Activated B cell treated with CpG ODN at 0.5 μM for 24 hours (primary cell): ENCODE measurements around the gene TPPP. TPM values are rescaled to one million over a fixed set of nuclear protein-coding genes. Genes with fewer than 3 reads are reported as not detected.
"Not testable (repeated sequence)": the region's sequence is repeated elsewhere in the genome, so short reads cannot be mapped to it uniquely, and the experiment has no call there.

Experiments used
- ATAC-seq: fragments of 200-7000 bp; cut with Tn5 transposase; one replicate; pipeline ENCODE4 v1.10.0; 2021; ENCODE audit warnings: low read depth, mild to moderate bottlenecking, moderate library complexity
- CTCF ChIA-PET: fragments of 350-600 bp; sonication (Branson Sonifier 250); formaldehyde crosslinking; loops from one replicate; lab custom pipeline; 2021; ENCODE audit warnings: antibody characterized with exemption; lab: Charles Lee
- POLR2A ChIA-PET: fragments of 350-600 bp; sonication (Branson Sonifier 250); formaldehyde crosslinking; loops from one replicate; lab custom pipeline; 2021; ENCODE audit warnings: antibody characterized with exemption; lab: Charles Lee
- DNase-seq: peaks from one replicate; pipeline ENCODE4 v3.0.0; 2022
- H3K27ac Mint-ChIP-seq: one replicate; pipeline ENCODE4 v1.8.0; 2020; ENCODE audit warnings: mixed read lengths
- H3K27me3 Mint-ChIP-seq: one replicate; pipeline ENCODE4 v1.8.0; 2021; ENCODE audit warnings: mixed read lengths
- H3K36me3 Mint-ChIP-seq: one replicate; pipeline ENCODE4 v1.8.0; 2021; ENCODE audit warnings: low read depth, mixed read lengths
- H3K4me1 Mint-ChIP-seq: one replicate; pipeline ENCODE4 v1.8.0; 2021; ENCODE audit warnings: mixed read lengths
- H3K4me3 Mint-ChIP-seq: one replicate; pipeline ENCODE4 v1.8.0; 2020; ENCODE audit warnings: mild to moderate bottlenecking, mixed read lengths
- H3K9me3 Mint-ChIP-seq: one replicate; pipeline ENCODE4 v1.8.0; 2020; ENCODE audit warnings: mixed read lengths
- CTCF ChIP-seq: fragments of 200-600 bp; IDR thresholded peaks from one replicate; pipeline ENCODE4 v1.8.0; 2022; ENCODE audit warnings: antibody characterized with exemption, mild to moderate bottlenecking
- intact Hi-C: fragments of 100-400 bp; cut with micrococcal nuclease; formaldehyde crosslinking; loops from one replicate; pipeline ENCODE4 v1.15.1; 2024
- total RNA-seq: library from RNA; stranded (reverse); gene quantifications from 2 replicates; pipeline ENCODE4 v1.2.3, GENCODE V29; 2022

Gene TPPP
- total RNA-seq, 1 donor from 2014 or later: 0.04 TPM

GRCh38 chr5:680118-680795 is 12.9 kb downstream of the TPPP start:
- H3K36me3 Mint-ChIP-seq, CTCF ChIA-PET, H3K4me1 Mint-ChIP-seq, intact Hi-C loops, H3K27me3 Mint-ChIP-seq, H3K9me3 Mint-ChIP-seq, H3K27ac Mint-ChIP-seq, H3K4me3 Mint-ChIP-seq, DNase-seq, ATAC-seq, POLR2A ChIA-PET: not testable (repeated sequence)

- intact Hi-C loops, ATAC-seq, H3K27ac Mint-ChIP-seq, H3K36me3 Mint-ChIP-seq, POLR2A ChIA-PET, DNase-seq, H3K4me1 Mint-ChIP-seq, H3K4me3 Mint-ChIP-seq, CTCF ChIA-PET, H3K27me3 Mint-ChIP-seq, H3K9me3 Mint-ChIP-seq: not testable (repeated sequence)
These were observed 13.8 kb downstream of the TPPP start for GRCh38 chr5:679166-679895.

GRCh38 chr5:678521-678920 is 14.6 kb downstream of the TPPP start:
- H3K27me3 Mint-ChIP-seq, intact Hi-C loops, POLR2A ChIA-PET, H3K9me3 Mint-ChIP-seq, DNase-seq, H3K36me3 Mint-ChIP-seq, ATAC-seq, H3K4me3 Mint-ChIP-seq, H3K27ac Mint-ChIP-seq, H3K4me1 Mint-ChIP-seq, CTCF ChIA-PET: not testable (repeated sequence)

- no peak for TF ChIP-seq CTCF
- Mint-ChIP-seq H3K9me3 (no peaks in the 10 kb centered on the region), H3K36me3 (no peaks in the 10 kb centered on the region), H3K4me1 (peaks cover 8% of the 10 kb centered on the region), H3K27me3 (peaks cover 8% of the 10 kb centered on the region), H3K4me3 (no peak overlapping the region), H3K27ac (no peak overlapping the region)
- ATAC-seq (no peak), DNase-seq (no peak)
- intact Hi-C loops: no loop called here
- POLR2A ChIA-PET: no interaction called here
- CTCF ChIA-PET: no interaction called here
These were observed 15.7 kb downstream of the TPPP start for GRCh38 chr5:677131-678101.

- H3K27me3 Mint-ChIP-seq: peaks cover 8% of the 10 kb centered on the region
- H3K27ac Mint-ChIP-seq: no peak overlapping the region
- ATAC-seq (no peak), DNase-seq (no peak)
- TF ChIP-seq CTCF: no peak
- intact Hi-C loops: no loop called here
- H3K4me3 Mint-ChIP-seq: no peak overlapping the region
- no peaks in the 10 kb centered on the region for H3K36me3 Mint-ChIP-seq
- ChIA-PET CTCF (no interaction called here), POLR2A (no interaction called here)
- H3K4me1 Mint-ChIP-seq: peaks cover 13% of the 10 kb centered on the region
- H3K9me3 Mint-ChIP-seq: no peaks in the 10 kb centered on the region
These were observed 16.5 kb downstream of the TPPP start for GRCh38 chr5:676699-677076.

- intact Hi-C loops: no loop called here
- H3K27ac Mint-ChIP-seq: no peak overlapping the region
- H3K36me3 Mint-ChIP-seq: no peaks in the 10 kb centered on the region
- ChIA-PET CTCF (no interaction called here), POLR2A (no interaction called here)
- ATAC-seq (no peak), DNase-seq (no peak)
- H3K9me3 Mint-ChIP-seq: no peaks in the 10 kb centered on the region
- peaks cover 13% of the 10 kb centered on the region for H3K4me1 Mint-ChIP-seq
- no peak for TF ChIP-seq CTCF
- no peak overlapping the region for H3K4me3 Mint-ChIP-seq
- H3K27me3 Mint-ChIP-seq: peaks cover 8% of the 10 kb centered on the region
These were observed 17.1 kb downstream of the TPPP start for GRCh38 chr5:675871-676698.
